SK-N-MC (cell line): Measurements from ENCODE around the gene CD101.
A peak's percentile ranks its signal among the peaks of the same experiment; 100 is the strongest.

Experiments
- DNase-seq: peaks from one replicate; pipeline ENCODE4 v3.0.0-alpha.2; 2011; ENCODE audit warnings: low read depth, low spot score
- H3K27ac ChIP-seq: fragments of 200-600 bp; sonication (generic); 2 replicates; pipeline ENCODE4 v1.5.1; 2016; ENCODE audit warnings: mixed run types
- H3K36me3 ChIP-seq: fragments of 200-600 bp; sonication (generic); 2 replicates; pipeline ENCODE4 v1.6.1; 2017; ENCODE audit warnings: antibody characterized with exemption, low read length, mixed read lengths; ENCODE audit not compliant: insufficient read depth
- H3K4me3 ChIP-seq: fragments of 200-600 bp; sonication (generic); 2 replicates; pipeline ENCODE4 v1.5.1; 2016
- H3K9ac ChIP-seq: fragments of 200-600 bp; sonication (generic); 2 replicates; pipeline ENCODE4 v1.8.0; 2017; ENCODE audit warnings: mixed run types, mixed read lengths; ENCODE audit not compliant: insufficient read length
- H3K9me3 ChIP-seq: fragments of 200-600 bp; sonication (generic); 2 replicates; pipeline ENCODE4 v1.6.1; 2017; ENCODE audit warnings: low read depth, mild to moderate bottlenecking, antibody characterized with exemption, low read length, moderate library complexity, mixed read lengths
- EZH2 ChIP-seq: fragments of 200-600 bp; sonication (generic); IDR thresholded peaks from one replicate; pipeline ENCODE4 v1.6.1; 2017; ENCODE audit warnings: antibody characterized with exemption
- FOXP2 ChIP-seq: optimal IDR thresholded peaks from 2 replicates; pipeline ENCODE3; 2011; ENCODE audit warnings: mild to moderate bottlenecking, moderate library complexity; ENCODE audit not compliant: insufficient read depth; ENCODE audit errors: extremely low read length, control extremely low read depth
- POLR2AphosphoS5 ChIP-seq: IDR thresholded peaks from 2 replicates; pipeline ENCODE4 v1.6.1; 2012; ENCODE audit warnings: mild to moderate bottlenecking, low read depth, low read length, borderline replicate concordance

The CD101 gene

DNA sequence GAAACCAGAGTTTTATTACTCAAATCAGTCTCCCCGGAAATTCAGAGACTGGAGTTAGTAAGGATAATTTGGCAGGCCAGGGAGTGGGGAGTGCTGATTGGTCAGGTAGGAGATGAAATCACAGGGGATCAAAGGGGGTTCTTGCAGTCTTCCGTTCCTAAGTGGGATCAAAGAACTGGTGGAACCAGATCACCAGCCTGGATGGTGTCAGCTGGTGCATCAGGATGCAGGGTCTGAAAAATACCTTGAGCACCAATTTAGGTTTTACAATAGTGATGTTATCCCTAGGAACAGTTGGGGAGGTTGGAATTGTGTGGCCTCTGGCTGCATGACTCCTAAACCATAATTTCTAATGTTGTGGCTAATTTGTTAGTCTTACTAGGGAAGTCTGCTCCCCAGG, 1.4 kb upstream of the CD101 start:
- no peak overlapping the region for H3K9ac ChIP-seq
- TF ChIP-seq EZH2 (no peak), FOXP2 (no peak), POLR2AphosphoS5 (no peak)
- H3K9me3 ChIP-seq, result no peaks in the 10 kb centered on the region
- H3K27ac ChIP-seq, result no peak overlapping the region
- H3K4me3 ChIP-seq, result no peak overlapping the region
- DNase-seq, result no peak
- H3K36me3 ChIP-seq, result no peaks in the 10 kb centered on the region

- DNase-seq, result peak; percentile 83
- peak overlapping the region; percentile 13 for H3K27ac ChIP-seq
- H3K9ac ChIP-seq, result no peak overlapping the region
- TF ChIP-seq FOXP2 (no peak), POLR2AphosphoS5 (no peak), EZH2 (no peak)
- no peaks in the 10 kb centered on the region for H3K36me3 ChIP-seq
- H3K9me3 ChIP-seq, result no peaks in the 10 kb centered on the region
- peak overlapping the region; percentile 9 for H3K4me3 ChIP-seq
These were observed 1.8 kb downstream of the CD101 start for GRCh38 chr1:117003223-117003875.

- H3K4me3 ChIP-seq, result no peak overlapping the region
- DNase-seq, result no peak
- H3K36me3 ChIP-seq, result no peaks in the 10 kb centered on the region
- no peaks in the 10 kb centered on the region for H3K9me3 ChIP-seq
- no peak overlapping the region for H3K27ac ChIP-seq
- no peak overlapping the region for H3K9ac ChIP-seq
- TF ChIP-seq POLR2AphosphoS5 (no peak), FOXP2 (no peak), EZH2 (no peak)
These were observed 6.1 kb downstream of the CD101 start for GRCh38 chr1:117007719-117008013.

DNA sequence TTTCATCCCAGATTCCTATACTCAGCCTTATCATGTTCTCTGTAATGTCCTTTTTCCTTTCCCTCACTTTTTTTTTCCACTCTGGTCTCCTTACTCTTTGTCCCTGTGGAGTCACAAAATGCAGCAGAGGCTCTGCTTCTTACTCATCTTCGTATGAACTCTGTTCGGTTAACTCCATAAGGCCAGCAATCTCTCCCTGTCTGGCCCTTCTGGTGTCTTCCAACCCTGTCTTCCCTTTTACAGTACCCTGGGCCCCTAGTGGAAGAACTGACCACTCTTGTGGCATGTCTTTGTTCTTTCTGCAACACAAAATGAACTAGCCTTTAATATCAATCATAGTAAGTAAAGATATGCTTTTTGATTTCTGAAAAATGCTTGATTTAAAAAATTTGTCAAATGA, 7.1 kb downstream of the CD101 start:
- no peak for DNase-seq
- Histone ChIP-seq H3K4me3 (no peak overlapping the region), H3K27ac (no peak overlapping the region), H3K36me3 (no peaks in the 10 kb centered on the region), H3K9ac (no peak overlapping the region), H3K9me3 (no peaks in the 10 kb centered on the region)
- TF ChIP-seq EZH2 (no peak), POLR2AphosphoS5 (no peak), FOXP2 (no peak)

- DNase-seq, result no peak
- peak overlapping the region; percentile 16 for H3K27ac ChIP-seq
- TF ChIP-seq FOXP2 (no peak), EZH2 (no peak), POLR2AphosphoS5 (no peak)
- peak overlapping the region; percentile 10; the same call in 1 of the 2 replicates for H3K4me3 ChIP-seq
- no peaks in the 10 kb centered on the region for H3K36me3 ChIP-seq
- no peaks in the 10 kb centered on the region for H3K9me3 ChIP-seq
- H3K9ac ChIP-seq, result no peak overlapping the region
These were observed 7.6 kb downstream of the CD101 start for GRCh38 chr1:117009132-117009531.

DNA sequence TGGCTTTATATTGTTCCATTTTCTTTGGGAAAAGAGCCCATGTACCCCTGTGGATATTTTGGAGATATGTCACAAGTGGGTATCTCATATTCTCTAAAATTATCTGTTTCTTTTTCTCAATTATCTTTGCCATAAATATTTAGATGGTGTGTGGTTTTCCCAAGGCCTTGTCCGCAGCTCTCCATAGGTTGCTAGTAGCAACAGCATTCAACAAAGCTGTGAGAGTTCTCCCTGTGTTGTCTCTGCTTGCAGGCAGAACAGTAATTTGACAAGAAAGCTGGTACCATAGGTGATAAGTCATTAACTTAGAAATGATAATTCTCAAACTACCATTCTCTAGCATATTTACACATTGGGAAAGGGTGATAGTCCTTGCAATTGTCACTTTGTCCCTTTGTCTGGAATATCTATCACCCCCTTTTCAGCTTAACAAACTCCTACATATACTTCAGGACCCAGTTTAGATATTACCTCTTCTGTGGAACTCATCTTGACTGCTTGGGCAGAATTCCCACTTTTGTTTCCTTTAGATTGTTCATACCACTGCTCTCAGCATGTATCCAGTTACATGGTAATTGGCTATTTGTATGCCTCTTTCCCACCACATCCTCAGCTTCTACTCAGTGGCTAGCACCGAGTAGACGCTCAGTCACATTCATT, 8.9 kb downstream of the CD101 start:
- H3K9me3 ChIP-seq, result no peaks in the 10 kb centered on the region
- no peak for DNase-seq
- no peak overlapping the region for H3K9ac ChIP-seq
- TF ChIP-seq EZH2 (no peak), POLR2AphosphoS5 (no peak), FOXP2 (no peak)
- H3K4me3 ChIP-seq, result no peak overlapping the region
- no peak overlapping the region for H3K27ac ChIP-seq
- H3K36me3 ChIP-seq, result no peaks in the 10 kb centered on the region

DNA sequence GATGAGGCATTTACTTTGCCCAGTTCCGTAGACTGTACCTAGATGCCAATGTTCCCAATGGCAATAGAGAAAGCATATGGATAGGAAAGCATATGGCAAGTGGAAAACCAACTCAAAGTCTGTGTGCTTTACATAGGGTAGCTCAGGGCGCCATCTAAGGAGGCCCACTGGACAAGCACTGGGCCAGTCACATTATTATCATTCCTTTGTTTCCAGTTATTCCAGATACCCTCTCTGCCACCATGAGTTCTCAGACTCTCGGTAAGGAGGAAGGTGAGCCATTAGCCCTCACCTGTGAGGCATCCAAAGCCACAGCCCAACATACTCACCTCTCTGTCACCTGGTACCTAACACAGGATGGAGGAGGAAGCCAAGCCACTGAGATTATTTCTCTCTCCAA, 9.8 kb downstream of the CD101 start:
- Histone ChIP-seq H3K4me3 (no peak overlapping the region), H3K36me3 (no peaks in the 10 kb centered on the region), H3K9ac (no peak overlapping the region), H3K27ac (no peak overlapping the region), H3K9me3 (no peaks in the 10 kb centered on the region)
- TF ChIP-seq FOXP2 (no peak), POLR2AphosphoS5 (no peak), EZH2 (no peak)
- DNase-seq, result no peak

DNA sequence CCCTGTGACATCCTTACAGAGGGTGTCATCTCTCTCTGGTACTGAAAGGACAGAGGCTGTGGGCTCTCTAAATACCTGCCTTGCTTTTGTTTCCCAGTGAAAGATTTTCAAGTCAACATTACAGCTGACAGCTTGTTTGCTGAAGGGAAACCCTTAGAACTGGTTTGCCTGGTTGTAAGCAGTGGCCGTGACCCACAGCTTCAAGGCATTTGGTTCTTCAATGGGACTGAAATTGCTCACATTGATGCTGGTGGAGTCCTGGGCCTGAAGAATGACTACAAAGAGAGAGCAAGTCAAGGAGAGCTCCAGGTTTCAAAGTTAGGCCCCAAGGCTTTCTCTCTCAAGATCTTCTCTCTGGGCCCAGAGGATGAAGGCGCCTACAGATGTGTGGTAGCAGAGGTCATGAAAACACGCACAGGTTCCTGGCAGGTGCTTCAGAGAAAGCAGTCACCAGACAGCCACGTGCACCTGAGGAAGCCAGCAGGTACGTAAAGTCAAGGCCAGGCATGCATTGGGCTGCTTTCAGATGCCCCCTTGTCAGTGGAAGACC, 11.8 kb downstream of the CD101 start:
- Histone ChIP-seq H3K36me3 (no peaks in the 10 kb centered on the region), H3K4me3 (no peak overlapping the region), H3K27ac (no peak overlapping the region), H3K9me3 (no peaks in the 10 kb centered on the region), H3K9ac (no peak overlapping the region)
- TF ChIP-seq FOXP2 (no peak), EZH2 (no peak)
- DNase-seq, result no peak

DNA sequence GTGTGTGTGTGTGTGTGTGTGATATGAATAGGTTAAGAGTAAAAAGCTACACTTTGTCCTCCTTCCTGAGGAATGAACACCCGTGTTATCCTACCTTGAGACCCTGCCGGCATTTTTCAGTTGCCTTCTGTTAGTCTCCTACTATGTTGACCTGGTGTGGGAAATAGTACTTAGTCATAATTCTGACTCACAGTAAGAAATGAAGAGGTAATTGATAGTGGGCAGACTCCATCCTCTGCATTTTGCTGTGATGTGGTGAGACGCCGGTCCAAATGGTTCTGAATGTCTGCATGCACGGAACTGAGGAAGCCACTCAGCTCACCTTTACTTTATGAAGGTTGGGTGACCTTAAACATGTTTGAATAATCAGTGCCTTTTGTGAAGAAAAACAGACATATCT, 12.6 kb downstream of the CD101 start:
- Histone ChIP-seq H3K36me3 (no peaks in the 10 kb centered on the region), H3K4me3 (no peak overlapping the region), H3K9me3 (no peaks in the 10 kb centered on the region), H3K27ac (no peak overlapping the region), H3K9ac (no peak overlapping the region)
- no peak for TF ChIP-seq POLR2AphosphoS5
- no peak for TF ChIP-seq EZH2
- no peak for TF ChIP-seq FOXP2
- no peak for DNase-seq
